Measurements from ENCODE around the gene KLHDC7B. TPM values are rescaled to one million over a fixed set of nuclear protein-coding genes. Genes with fewer than 3 reads are reported as not detected.

Gene KLHDC7B
- total and polyA plus RNA-seq, 10 of the 15 experiments (the other 5 are each of a cell fraction or from before 2014, with no cell fraction given): 0.05 to 2.2 (median 0.93) TPM; not detected in 2

- TF ChIP-seq RBBP5 (conservative IDR thresholded peaks at IDR 0.05): no peak
- no peak for TF ChIP-seq USF1 (IDR thresholded peaks at IDR 0.05; ENCODE audit: borderline replicate concordance, extremely low read length, insufficient read depth, low read depth, low read length)
- peak; percentile 74; the same call in 1 of the 2 replicates for TF ChIP-seq SMAD5 (IDR thresholded peaks at IDR 0.05; ENCODE audit: low read depth)
- TF ChIP-seq NRF1 (conservative IDR thresholded peaks at IDR 0.05; ENCODE audit: low read depth, low read length): no peak
- no peak for TF ChIP-seq FOS (IDR thresholded peaks at IDR 0.05; ENCODE audit: borderline replicate concordance, extremely low read depth, insufficient read length)
- TF ChIP-seq RAD21 (IDR thresholded peaks at IDR 0.05; ENCODE audit: insufficient read depth, low read depth, low read length): no peak
- TF ChIP-seq BCLAF1 (IDR thresholded peaks at IDR 0.05): no peak
- TF ChIP-seq, protein P1, sequence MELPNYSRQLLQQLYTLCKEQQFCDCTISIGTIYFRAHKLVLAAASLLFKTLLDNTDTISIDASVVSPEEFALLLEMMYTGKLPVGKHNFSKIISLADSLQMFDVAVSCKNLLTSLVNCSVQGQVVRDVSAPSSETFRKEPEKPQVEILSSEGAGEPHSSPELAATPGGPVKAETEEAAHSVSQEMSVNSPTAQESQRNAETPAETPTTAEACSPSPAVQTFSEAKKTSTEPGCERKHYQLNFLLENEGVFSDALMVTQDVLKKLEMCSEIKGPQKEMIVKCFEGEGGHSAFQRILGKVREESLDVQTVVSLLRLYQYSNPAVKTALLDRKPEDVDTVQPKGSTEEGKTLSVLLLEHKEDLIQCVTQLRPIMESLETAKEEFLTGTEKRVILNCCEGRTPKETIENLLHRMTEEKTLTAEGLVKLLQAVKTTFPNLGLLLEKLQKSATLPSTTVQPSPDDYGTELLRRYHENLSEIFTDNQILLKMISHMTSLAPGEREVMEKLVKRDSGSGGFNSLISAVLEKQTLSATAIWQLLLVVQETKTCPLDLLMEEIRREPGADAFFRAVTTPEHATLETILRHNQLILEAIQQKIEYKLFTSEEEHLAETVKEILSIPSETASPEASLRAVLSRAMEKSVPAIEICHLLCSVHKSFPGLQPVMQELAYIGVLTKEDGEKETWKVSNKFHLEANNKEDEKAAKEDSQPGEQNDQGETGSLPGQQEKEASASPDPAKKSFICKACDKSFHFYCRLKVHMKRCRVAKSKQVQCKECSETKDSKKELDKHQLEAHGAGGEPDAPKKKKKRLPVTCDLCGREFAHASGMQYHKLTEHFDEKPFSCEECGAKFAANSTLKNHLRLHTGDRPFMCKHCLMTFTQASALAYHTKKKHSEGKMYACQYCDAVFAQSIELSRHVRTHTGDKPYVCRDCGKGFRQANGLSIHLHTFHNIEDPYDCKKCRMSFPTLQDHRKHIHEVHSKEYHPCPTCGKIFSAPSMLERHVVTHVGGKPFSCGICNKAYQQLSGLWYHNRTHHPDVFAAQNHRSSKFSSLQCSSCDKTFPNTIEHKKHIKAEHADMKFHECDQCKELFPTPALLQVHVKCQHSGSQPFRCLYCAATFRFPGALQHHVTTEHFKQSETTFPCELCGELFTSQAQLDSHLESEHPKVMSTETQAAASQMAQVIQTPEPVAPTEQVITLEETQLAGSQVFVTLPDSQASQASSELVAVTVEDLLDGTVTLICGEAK (IDR thresholded peaks at IDR 0.05; ENCODE audit: borderline replicate concordance): no peak
- TF ChIP-seq WRNIP1 (IDR thresholded peaks at IDR 0.05; ENCODE audit: borderline replicate concordance, low read depth, low read length): no peak
- peak; percentile 52; the same call in 1 of the 2 replicates for TF ChIP-seq CREM (IDR thresholded peaks at IDR 0.05; ENCODE audit: low read depth)
- TF ChIP-seq E2F4 (IDR thresholded peaks at IDR 0.05; ENCODE audit: low read depth, low read length): 0 out of 2 replicates have a peak, but pooled peaks have one; percentile 13
- no peak for TF ChIP-seq NKRF (conservative IDR thresholded peaks at IDR 0.05)
- TF ChIP-seq ATF3 (IDR thresholded peaks at IDR 0.05; ENCODE audit: borderline replicate concordance, extremely low read depth, low read depth, low read length): no peak
- TF ChIP-seq TCF7 (IDR thresholded peaks at IDR 0.05; ENCODE audit: borderline replicate concordance): no peak
These were observed 14.7 kb upstream of the KLHDC7B start (continued) for GRCh38 chr22:50530877-50531545.

All from GM12878 (cell line).